K562 (cell line): Measurements from ENCODE around the gene FGF22. TPM values are rescaled to one million over a fixed set of nuclear protein-coding genes. Genes with fewer than 3 reads are reported as not detected.

Experiments used
- ATAC-seq: fragments of 200-7000 bp; cut with Tn5 transposase; 3 replicates; pipeline ENCODE4 v1.9.1; 2020; ENCODE audit warnings: moderate library complexity
- BruUV-seq: library from RNA; stranded (reverse); fragments of 400-500 nt; replicated peaks from 2 replicates; lab custom pipeline; 2021; lab: Mats Ljungman, UMichigan
- CTCF ChIA-PET: fragments of 300-600 bp; formaldehyde crosslinking; extraction: SDS; loops from one replicate; lab custom pipeline; 2021; ENCODE audit warnings: low intra/inter-chr PET ratio; lab: Yijun Ruan, JAX
- POLR2A ChIA-PET: fragments of 300-600, 350-650 bp; sonication (Branson Sonifier 250); formaldehyde crosslinking; extraction: SDS; loops from one replicate; lab custom pipeline; 2021; ENCODE audit warnings: antibody characterized with exemption, inconsistent platforms; lab: Yijun Ruan, JAX
- DNase-seq, 4 experiments: peaks; one replicate each; pipeline versions ENCODE4 v3.0.0 to v3.0.0-alpha.2; 2011 to 2018; ENCODE audit warnings: low spot score in 3 of 4, mixed read lengths in 3 of 4; ENCODE audit errors: extremely low read depth in 1 of 4
- FAIRE-seq: peaks from 2 replicates; lab custom pipeline; 2011; peaks lifted over from hg19 to GRCh38; lab: Jason Lieb, UNC
- H2AFZ ChIP-seq: 2 replicates; pipeline ENCODE4 v1.6.0; 2011; ENCODE audit warnings: low read depth, low read length, control low read depth, inconsistent platforms
- H3K27ac ChIP-seq: fragments of 200-600 bp; 3 replicates; pipeline ENCODE4 v1.8.0; 2011; ENCODE audit warnings: low read depth, mild to moderate bottlenecking, control low read depth, inconsistent platforms, low read length, moderate library complexity, mixed read lengths; ENCODE audit errors: extremely low read depth
- H3K27me3 ChIP-seq, 2 experiments: fragments of 300-600 bp in 1 of 2; 2 replicates in 1 of 2; 3 replicates in 1 of 2; pipeline versions ENCODE4 v1.6.0 to v1.8.0; 2011; ENCODE audit warnings: inconsistent platforms in 2 of 2, low read length in 2 of 2, mild to moderate bottlenecking in 1 of 2, mixed read lengths in 1 of 2, moderate library complexity in 1 of 2; ENCODE audit not compliant: control insufficient read depth in 2 of 2, insufficient read depth in 2 of 2
- H3K36me3 ChIP-seq: fragments of 300-600 bp; 3 replicates; pipeline ENCODE4 v1.8.0; 2011; ENCODE audit warnings: mild to moderate bottlenecking, low read length, inconsistent platforms; ENCODE audit not compliant: control insufficient read depth, insufficient read depth
- H3K4me1 ChIP-seq, 2 experiments: fragments of 200-600 bp in 1 of 2; replicated peaks in 1 of 2; 2 replicates in 1 of 2; 3 replicates in 1 of 2; pipeline versions ENCODE4 v1.5.1 to v1.8.0; 2011; ENCODE audit warnings: inconsistent platforms in 2 of 2, low read length in 2 of 2, mild to moderate bottlenecking in 1 of 2, mixed read lengths in 1 of 2, moderate library complexity in 1 of 2; ENCODE audit not compliant: control insufficient read depth in 2 of 2, insufficient read depth in 2 of 2
- H3K4me2 ChIP-seq: 2 replicates; pipeline ENCODE4 v1.6.1; 2011; ENCODE audit warnings: low read length, control low read depth, inconsistent platforms, mixed read lengths; ENCODE audit not compliant: insufficient read depth
- H3K4me3 ChIP-seq: fragments of 200-600 bp; sonication (generic), shearing (Covaris generic); 2 replicates; pipeline ENCODE4 v1.5.1; 2016; ENCODE audit warnings: control low read depth, inconsistent platforms
- H3K79me2 ChIP-seq: fragments of 200-600 bp; 3 replicates; pipeline ENCODE4 v1.8.0; 2011; ENCODE audit warnings: low read length, inconsistent platforms; ENCODE audit not compliant: control insufficient read depth, insufficient read depth
- H3K9ac ChIP-seq, 2 experiments: 2 replicates each; pipeline versions ENCODE4 v1.6.0 to v1.6.1; 2011; ENCODE audit warnings: low read depth in 2 of 2, low read length in 2 of 2, control low read depth in 1 of 2, inconsistent platforms in 1 of 2, mild to moderate bottlenecking in 1 of 2, mixed read lengths in 1 of 2; ENCODE audit not compliant: insufficient read depth in 1 of 2
- H3K9me1 ChIP-seq: one replicate; pipeline ENCODE4 v1.6.0; 2011; ENCODE audit warnings: inconsistent platforms, mild to moderate bottlenecking, low read length, moderate library complexity; ENCODE audit not compliant: control insufficient read depth, insufficient read depth
- H3K9me3 ChIP-seq: replicated peaks from 2 replicates; pipeline ENCODE4 v1.5.1; 2011; ENCODE audit warnings: low read depth, low read length, inconsistent platforms; ENCODE audit not compliant: control insufficient read depth, insufficient read depth
- H4K20me1 ChIP-seq: replicated peaks from 2 replicates; pipeline ENCODE4 v1.6.1; 2011; ENCODE audit warnings: low read length, inconsistent platforms, mixed read lengths; ENCODE audit not compliant: control insufficient read depth, insufficient read depth
- EZH2 ChIP-seq: IDR thresholded peaks from 2 replicates; pipeline ENCODE4 v1.6.1; 2012; ENCODE audit warnings: low read depth, mild to moderate bottlenecking, inconsistent platforms, low read length, borderline replicate concordance
- GTF2E2 ChIP-seq: fragments of 200-800 bp; sonication (Bioruptor generic); IDR thresholded peaks from 2 replicates; pipeline ENCODE4 v1.6.1; 2016; ENCODE audit warnings: missing genetic modification characterization, missing compliant biosample characterization
- HDAC6 ChIP-seq: IDR thresholded peaks from 2 replicates; pipeline ENCODE4 v1.6.1; 2012; ENCODE audit warnings: low read depth, mild to moderate bottlenecking, control low read depth, inconsistent platforms, low read length, moderate library complexity
- NFYB ChIP-seq: IDR thresholded peaks from 2 replicates; pipeline ENCODE4 v1.6.1; 2011; ENCODE audit warnings: mild to moderate bottlenecking, moderate library complexity; ENCODE audit not compliant: insufficient read length; ENCODE audit errors: extremely low read depth
- PCBP2 ChIP-seq: fragments of 200-400 bp; formaldehyde crosslinking; IDR thresholded peaks from 2 replicates; pipeline ENCODE4 v1.6.1; 2018; ENCODE audit warnings: low read length, low read depth, mild to moderate bottlenecking, moderate library complexity; ENCODE audit not compliant: poor library complexity, severe bottlenecking
- PHF20 ChIP-seq: fragments of 450-650 bp; IDR thresholded peaks from 2 replicates; pipeline ENCODE4 v1.6.1; 2018; ENCODE audit not compliant: partially characterized antibody
- POLR2G ChIP-seq: fragments of 200-400 bp; formaldehyde crosslinking; IDR thresholded peaks from 2 replicates; pipeline ENCODE4 v1.6.1; 2017; ENCODE audit warnings: low read depth, mild to moderate bottlenecking, antibody characterized with exemption, low read length, moderate library complexity
- RBFOX2 ChIP-seq: fragments of 200-400 bp; formaldehyde crosslinking; IDR thresholded peaks from 2 replicates; pipeline ENCODE4 v1.6.1; 2017; ENCODE audit warnings: low read depth, mild to moderate bottlenecking, low read length, moderate library complexity
- SMC3 ChIP-seq: conservative IDR thresholded peaks from 2 replicates; pipeline ENCODE4 v1.6.1; 2011; ENCODE audit warnings: low read depth, low read length, improper control_type of control experiment; ENCODE audit not compliant: insufficient read depth
- WGBS: fragments of 100-300 bp; shearing (Covaris generic); methylation state at CpG from one replicate; pipeline ENCODE4 v1.1.6; 2016; ENCODE audit warnings: low coverage, mixed read lengths; ENCODE audit not compliant: insufficient coverage; ENCODE audit errors: missing lambda C conversion rate; 5-methylcytosine and 5-hydroxymethylcytosine counted together
- in situ Hi-C: fragments of 300-500 bp; cut with MboI; formaldehyde crosslinking; loops from 4 replicates; pipeline ENCODE4 v1.15.0; 2018; ENCODE audit warnings: inconsistent platforms, mixed read lengths
- intact Hi-C: fragments of 100-400 bp; cut with micrococcal nuclease; formaldehyde crosslinking; loops from 2 replicates; pipeline ENCODE4 v1.14.2; 2022
- polyA plus RNA-seq, 8 experiments: library from polyadenylated mRNA; depleted of rRNA in 4 of 8; stranded (reverse) in 5 of 8; unstranded in 3 of 8; fragments of >200 nt; fragmentation: Nextera tagmentation in 2 of 8; fragmentation: Illumina TruSeq in 1 of 8; extraction: Ambion mirVana in 2 of 8; extraction: Trizol in 1 of 8; gene quantifications; 2 replicates each; pipeline versions ENCODE4 v1.2.1 to v1.2.3, GENCODE V29; 2011 to 2014; ENCODE audit warnings: inconsistent platforms in 1 of 8, missing spikeins in 1 of 8
- total RNA-seq, 7 experiments: library from RNA; depleted of rRNA in 6 of 7; stranded (reverse); fragments of >200 nt in 6 of 7; fragmentation: Illumina TruSeq in 2 of 7; extraction: Trizol in 2 of 7; gene quantifications; 2 replicates each; pipeline versions ENCODE4 v1.2.1 to v1.2.3, GENCODE V29; 2011 to 2021; ENCODE audit warnings: low replicate concordance in 1 of 7
- TF ChIP-seq, protein P1 (sequence below): sonication (generic); IDR thresholded peaks from 2 replicates; pipeline ENCODE4 v1.6.1; 2016
- TF ChIP-seq, protein P2 (sequence below), 3 experiments: IDR thresholded peaks in 2 of 3; conservative IDR thresholded peaks in 1 of 3; 2 replicates each; pipeline ENCODE4 v1.5.1; 2011 to 2012; ENCODE audit warnings: low read length in 3 of 3, mild to moderate bottlenecking in 3 of 3, control low read depth in 2 of 3, improper control_type of control experiment in 1 of 3, inconsistent platforms in 1 of 3, low read depth in 1 of 3, mixed read lengths in 1 of 3, moderate library complexity in 1 of 3; ENCODE audit not compliant: insufficient read depth in 2 of 3
- TF ChIP-seq, protein P3 (sequence below): IDR thresholded peaks from 2 replicates; pipeline ENCODE4 v1.6.1; 2016; ENCODE audit warnings: missing genetic modification characterization, missing compliant biosample characterization

FGF22 gene
- total and polyA plus RNA-seq, 9 of the 15 experiments (the other 6 are each of a cell fraction or from before 2014, with no cell fraction given) = 0.14 to 2.2 (median 0.86) TPM; not detected in 4

DNA sequence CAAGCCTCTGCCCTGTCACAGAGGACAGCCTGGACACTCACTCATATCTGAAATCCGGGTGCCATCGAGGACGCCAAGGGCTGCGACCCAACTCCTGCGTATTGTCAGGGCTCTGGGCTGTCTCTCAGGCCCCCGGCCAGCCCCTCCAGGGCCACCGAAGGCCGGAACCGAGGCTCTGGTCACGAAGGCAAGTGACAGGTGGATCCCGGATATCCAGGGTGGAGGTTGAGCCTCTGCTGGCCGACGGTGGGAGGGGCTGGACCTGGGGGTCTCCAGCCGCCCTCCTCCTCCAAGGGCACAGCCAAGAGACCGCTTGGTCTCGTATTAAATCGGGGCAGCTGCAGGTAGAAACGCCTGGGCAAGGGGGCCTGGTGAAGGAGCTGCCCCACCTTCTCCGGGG is 17.9 kb downstream of the FGF22 start:
- TF ChIP-seq, protein P1, sequence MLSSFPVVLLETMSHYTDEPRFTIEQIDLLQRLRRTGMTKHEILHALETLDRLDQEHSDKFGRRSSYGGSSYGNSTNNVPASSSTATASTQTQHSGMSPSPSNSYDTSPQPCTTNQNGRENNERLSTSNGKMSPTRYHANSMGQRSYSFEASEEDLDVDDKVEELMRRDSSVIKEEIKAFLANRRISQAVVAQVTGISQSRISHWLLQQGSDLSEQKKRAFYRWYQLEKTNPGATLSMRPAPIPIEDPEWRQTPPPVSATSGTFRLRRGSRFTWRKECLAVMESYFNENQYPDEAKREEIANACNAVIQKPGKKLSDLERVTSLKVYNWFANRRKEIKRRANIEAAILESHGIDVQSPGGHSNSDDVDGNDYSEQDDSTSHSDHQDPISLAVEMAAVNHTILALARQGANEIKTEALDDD = no peak
- no peak for TF ChIP-seq PCBP2
- TF ChIP-seq PHF20 = no peak
- no peak for TF ChIP-seq NFYB
- peak; percentile 8; the same call in 1 of the 2 replicates for TF ChIP-seq POLR2G
- no peak for TF ChIP-seq HDAC6
- no peak for TF ChIP-seq EZH2
- TF ChIP-seq RBFOX2 = peak; percentile 41
- TF ChIP-seq, protein P2, sequence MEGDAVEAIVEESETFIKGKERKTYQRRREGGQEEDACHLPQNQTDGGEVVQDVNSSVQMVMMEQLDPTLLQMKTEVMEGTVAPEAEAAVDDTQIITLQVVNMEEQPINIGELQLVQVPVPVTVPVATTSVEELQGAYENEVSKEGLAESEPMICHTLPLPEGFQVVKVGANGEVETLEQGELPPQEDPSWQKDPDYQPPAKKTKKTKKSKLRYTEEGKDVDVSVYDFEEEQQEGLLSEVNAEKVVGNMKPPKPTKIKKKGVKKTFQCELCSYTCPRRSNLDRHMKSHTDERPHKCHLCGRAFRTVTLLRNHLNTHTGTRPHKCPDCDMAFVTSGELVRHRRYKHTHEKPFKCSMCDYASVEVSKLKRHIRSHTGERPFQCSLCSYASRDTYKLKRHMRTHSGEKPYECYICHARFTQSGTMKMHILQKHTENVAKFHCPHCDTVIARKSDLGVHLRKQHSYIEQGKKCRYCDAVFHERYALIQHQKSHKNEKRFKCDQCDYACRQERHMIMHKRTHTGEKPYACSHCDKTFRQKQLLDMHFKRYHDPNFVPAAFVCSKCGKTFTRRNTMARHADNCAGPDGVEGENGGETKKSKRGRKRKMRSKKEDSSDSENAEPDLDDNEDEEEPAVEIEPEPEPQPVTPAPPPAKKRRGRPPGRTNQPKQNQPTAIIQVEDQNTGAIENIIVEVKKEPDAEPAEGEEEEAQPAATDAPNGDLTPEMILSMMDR (IDR thresholded peaks at IDR 0.05 in 2 of 3, conservative IDR thresholded peaks at IDR 0.05 in 1 of 3; ENCODE audit: insufficient read depth in 2 of 3, low read depth in 1 of 3, low read length in 3 of 3) = no peak
- no peak for TF ChIP-seq GTF2E2 (tag)
- TF ChIP-seq, protein P3, sequence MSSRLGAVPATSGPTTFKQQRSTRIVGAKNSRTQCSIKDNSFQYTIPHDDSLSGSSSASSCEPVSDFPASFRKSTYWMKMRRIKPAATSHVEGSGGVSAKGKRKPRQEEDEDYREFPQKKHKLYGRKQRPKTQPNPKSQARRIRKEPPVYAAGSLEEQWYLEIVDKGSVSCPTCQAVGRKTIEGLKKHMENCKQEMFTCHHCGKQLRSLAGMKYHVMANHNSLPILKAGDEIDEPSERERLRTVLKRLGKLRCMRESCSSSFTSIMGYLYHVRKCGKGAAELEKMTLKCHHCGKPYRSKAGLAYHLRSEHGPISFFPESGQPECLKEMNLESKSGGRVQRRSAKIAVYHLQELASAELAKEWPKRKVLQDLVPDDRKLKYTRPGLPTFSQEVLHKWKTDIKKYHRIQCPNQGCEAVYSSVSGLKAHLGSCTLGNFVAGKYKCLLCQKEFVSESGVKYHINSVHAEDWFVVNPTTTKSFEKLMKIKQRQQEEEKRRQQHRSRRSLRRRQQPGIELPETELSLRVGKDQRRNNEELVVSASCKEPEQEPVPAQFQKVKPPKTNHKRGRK (tag) = no peak
- no peak for TF ChIP-seq SMC3
- ChIA-PET CTCF (no interaction called here), POLR2A (interaction anchor here (1.2 to 1.5 kb wide), 2 partner anchors 9 to 24 kb away, joined by 4 to 6 read pairs; partner anchors contain the start of gene POLRMT)
- H3K79me2 ChIP-seq = peaks cover 98% of the 10 kb centered on the region
- no peaks in the 10 kb centered on the region for H3K27me3 ChIP-seq
- peaks cover 14 to 78% of the 10 kb centered on the region in 2 experiments for H3K4me1 ChIP-seq
- H3K9me3 ChIP-seq = no peaks in the 10 kb centered on the region
- no peak overlapping the region for H3K4me3 ChIP-seq
- in situ Hi-C loops (no loop called here), intact Hi-C loops (no loop called here)
- no peak for ATAC-seq
- no peak overlapping the region; a peak in 1 of 4 replicates for H3K9ac ChIP-seq
- peaks cover 87% of the 10 kb centered on the region; the same call in 2 of the 3 replicates for H3K36me3 ChIP-seq
- WGBS = 93% methylated on average over 15 of the region's 19 CpGs
- DNase-seq = no peak
- peaks cover 60% of the 10 kb centered on the region for H4K20me1 ChIP-seq
- no peak overlapping the region for H2AFZ ChIP-seq
- no peak overlapping the region for H3K27ac ChIP-seq
- peaks cover 14% of the 10 kb centered on the region for H3K9me1 ChIP-seq
- no peak overlapping the region for H3K4me2 ChIP-seq
- FAIRE-seq = no peak
- no TSS peak for BruUV-seq
